B cell (primary cell): ENCODE measurements around the gene ZNRF4. TPM values are rescaled to one million over a fixed set of nuclear protein-coding genes. Genes with fewer than 3 reads are reported as not detected.
"Not testable (repeated sequence)": the region's sequence is repeated elsewhere in the genome, so short reads cannot be mapped to it uniquely, and the experiment has no call there.

Experiments used
- ATAC-seq: fragments of 200-7000 bp; cut with Tn5 transposase; one replicate; pipeline ENCODE4 v1.10.0; 2021; ENCODE audit warnings: low read depth, mild to moderate bottlenecking, moderate number of reproducible peaks, moderate library complexity
- CTCF ChIA-PET: fragments of 350-600 bp; sonication (Branson Sonifier 250); formaldehyde crosslinking; loops from one replicate; lab custom pipeline; 2021; ENCODE audit warnings: antibody characterized with exemption, inconsistent platforms; lab: Charles Lee
- POLR2A ChIA-PET: fragments of 350-600 bp; sonication (Branson Sonifier 250); formaldehyde crosslinking; loops from one replicate; lab custom pipeline; 2021; ENCODE audit warnings: antibody characterized with exemption; lab: Charles Lee
- DNase-seq: peaks from one replicate; pipeline ENCODE4 v3.0.0; 2013
- H2AFZ ChIP-seq: 2 replicates; pipeline ENCODE4 v1.6.1; 2012; ENCODE audit warnings: mild to moderate bottlenecking, low read depth, low read length; ENCODE audit not compliant: insufficient read depth, poor library complexity, severe bottlenecking
- H3K27ac ChIP-seq, 2 donors: 1 replicate in 1 of 2; 2 replicates in 1 of 2; pipeline ENCODE4 v1.5.1; 2012 to 2013; ENCODE audit warnings: low read length in 2 of 2, mild to moderate bottlenecking in 2 of 2, moderate library complexity in 1 of 2
- H3K27me3 ChIP-seq, 4 experiments: fragments of 200-600 bp in 1 of 4; sonication (generic) in 1 of 4; replicated peaks in 1 of 4; 1 replicate in 2 of 4; 2 replicates in 2 of 4; pipeline versions ENCODE4 v1.6.1 to v1.7.0; 2013 to 2016; ENCODE audit warnings: low read length in 3 of 4, mild to moderate bottlenecking in 2 of 4, mixed read lengths in 1 of 4, moderate library complexity in 1 of 4; ENCODE audit not compliant: insufficient read depth in 4 of 4, control insufficient read depth in 3 of 4; ENCODE audit errors: control extremely low read depth in 1 of 4
- H3K36me3 ChIP-seq, 2 experiments: replicated peaks in 1 of 2; 1 replicate in 1 of 2; 2 replicates in 1 of 2; pipeline versions ENCODE4 v1.6.1 to v1.7.1; 2013; ENCODE audit warnings: low read length in 1 of 2; ENCODE audit not compliant: insufficient read depth in 2 of 2, control insufficient read depth in 1 of 2; ENCODE audit errors: control extremely low read depth in 1 of 2, extremely low read depth in 1 of 2
- H3K4me1 ChIP-seq, 2 donors: fragments of 200-600 bp in 1 of 2; sonication (generic) in 1 of 2; 1 replicate in 1 of 2; 2 replicates in 1 of 2; pipeline versions ENCODE4 v1.5.1 to v1.6.1; 2013 to 2017; ENCODE audit warnings: low read length in 2 of 2; ENCODE audit not compliant: control insufficient read depth in 2 of 2, insufficient read depth in 2 of 2
- H3K4me2 ChIP-seq: replicated peaks from 2 replicates; pipeline ENCODE3; 2012; ENCODE audit warnings: mild to moderate bottlenecking, low read depth, low read length; ENCODE audit not compliant: poor library complexity, severe bottlenecking
- H3K4me3 ChIP-seq, 5 experiments: fragments of 200-600 bp in 1 of 5; sonication (generic) in 1 of 5; 1 replicate in 3 of 5; 2 replicates in 2 of 5; pipeline versions ENCODE4 v1.5.1 to v1.7.0; 2011 to 2016; ENCODE audit warnings: low read length in 4 of 5, mild to moderate bottlenecking in 4 of 5, low read depth in 2 of 5, control low read depth in 1 of 5, moderate library complexity in 1 of 5; ENCODE audit not compliant: insufficient read depth in 1 of 5; ENCODE audit errors: control extremely low read depth in 1 of 5, extremely low read depth in 1 of 5
- H3K79me2 ChIP-seq: fragments of 200-600 bp; sonication (generic); one replicate; pipeline ENCODE4 v1.6.0; 2016; ENCODE audit warnings: low read length; ENCODE audit not compliant: control insufficient read depth, insufficient read depth
- H3K9ac ChIP-seq: fragments of 200-600 bp; sonication (generic); 2 replicates; pipeline ENCODE4 v1.6.1; 2017; ENCODE audit warnings: mild to moderate bottlenecking, low read length, moderate library complexity
- H3K9me3 ChIP-seq, 3 donors: one replicate each; pipeline versions ENCODE4 v1.6.1 to v1.7.1; 2013; ENCODE audit warnings: low read length in 2 of 3; ENCODE audit not compliant: control insufficient read depth in 2 of 3, insufficient read depth in 1 of 3; ENCODE audit errors: control extremely low read depth in 1 of 3
- H4K20me1 ChIP-seq: 2 replicates; pipeline ENCODE4 v1.6.0; 2012; ENCODE audit warnings: mild to moderate bottlenecking, low read length; ENCODE audit not compliant: insufficient read depth, control insufficient read depth, poor library complexity, severe bottlenecking
- H3K27ac Mint-ChIP-seq: one replicate; pipeline ENCODE4 v1.8.0; 2021; ENCODE audit warnings: mixed read lengths
- H3K27me3 Mint-ChIP-seq: one replicate; pipeline ENCODE4 v1.8.0; 2021; ENCODE audit warnings: mixed read lengths
- H3K4me1 Mint-ChIP-seq: one replicate; pipeline ENCODE4 v1.8.0; 2021; ENCODE audit warnings: mixed read lengths
- H3K4me3 Mint-ChIP-seq: one replicate; pipeline ENCODE4 v1.8.0; 2021; ENCODE audit warnings: mixed read lengths
- H3K9me3 Mint-ChIP-seq: one replicate; pipeline ENCODE4 v1.8.0; 2022; ENCODE audit warnings: mixed read lengths; ENCODE audit not compliant: insufficient read depth
- EZH2 ChIP-seq: IDR thresholded peaks from 2 replicates; pipeline ENCODE4 v1.6.1; 2012; ENCODE audit warnings: borderline replicate concordance, low read depth, mild to moderate bottlenecking, moderate library complexity, low read length; ENCODE audit not compliant: insufficient read depth, poor library complexity, severe bottlenecking
- WGBS: methylation state at CpG from one replicate; pipeline ENCODE4 v1.1.5; 2013; ENCODE audit warnings: missing lambda C conversion rate; ENCODE audit not compliant: insufficient coverage; 5-methylcytosine and 5-hydroxymethylcytosine counted together
- intact Hi-C: fragments of 100-400 bp; cut with micrococcal nuclease; formaldehyde crosslinking; loops from one replicate; pipeline ENCODE4 v1.10.0; 2022
- polyA plus RNA-seq: library from polyadenylated mRNA; depleted of rRNA; stranded (reverse); fragments of >200 nt; gene quantifications from 2 replicates; pipeline ENCODE4 v1.2.3, GENCODE V29; 2012
- total RNA-seq, 2 donors: library from RNA; stranded (reverse); fragments of 120-200 nt in 1 of 2; gene quantifications; 1 replicate in 1 of 2; 2 replicates in 1 of 2; pipeline versions ENCODE4 v1.2.3 to v1.2.4, GENCODE V29; 2013 to 2022
- TF ChIP-seq, protein P1 (sequence below): fragments of 200-600 bp; IDR thresholded peaks from one replicate; pipeline ENCODE4 v1.8.0; 2022; ENCODE audit warnings: antibody characterized with exemption, mild to moderate bottlenecking

Gene ZNRF4
- total and polyA plus RNA-seq, 2 donors (not counting 1 experiment from before 2014, with no cell fraction given) = not detected

DNA sequence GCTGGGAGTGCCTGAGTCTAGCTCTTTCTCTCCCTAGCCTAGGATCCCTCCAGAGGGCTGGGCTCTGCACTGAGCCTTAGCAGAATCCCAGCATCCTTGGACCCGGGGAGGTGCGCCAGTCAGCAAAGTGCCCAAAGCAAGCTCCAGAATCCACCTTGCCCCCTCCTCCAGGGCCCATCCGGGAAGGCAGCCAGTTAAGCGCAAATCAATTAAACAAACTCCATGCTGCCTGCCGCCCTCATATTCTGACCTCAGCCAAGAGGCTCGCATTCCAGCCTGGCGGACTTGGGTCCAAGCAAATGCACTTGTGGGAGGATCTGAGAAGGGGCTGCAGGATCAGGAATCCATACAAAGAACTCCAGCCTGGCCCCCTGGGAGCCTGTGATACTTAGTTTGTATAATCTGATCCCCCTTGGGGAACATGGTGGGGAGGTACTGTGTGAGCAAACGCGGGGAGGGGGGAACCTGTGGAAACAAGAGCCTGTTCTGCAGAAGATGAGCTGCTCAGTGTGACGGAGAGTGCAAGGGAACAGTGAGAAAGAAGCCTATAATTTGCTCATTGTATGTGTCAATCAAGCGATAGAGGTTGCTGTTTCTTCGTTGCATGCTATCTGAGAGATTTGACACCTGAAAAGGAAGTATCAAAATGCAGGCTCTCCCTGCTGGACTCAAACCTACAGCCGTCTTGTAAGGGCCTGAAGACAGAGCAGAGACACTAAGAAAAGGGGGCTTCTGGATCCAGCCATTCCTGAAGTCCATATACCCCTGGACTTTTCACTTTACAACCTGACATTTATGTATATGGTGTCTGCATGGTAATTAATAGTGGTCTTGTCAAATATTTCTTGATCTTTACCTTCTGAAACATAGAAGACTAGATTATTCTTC lies 29.4 kb downstream of the ZNRF4 start:
- Histone ChIP-seq H3K36me3 (no peaks in the 10 kb centered on the region), H3K4me1 (no peaks in the 10 kb centered on the region), H3K79me2 (no peaks in the 10 kb centered on the region), H4K20me1 (no peaks in the 10 kb centered on the region), H2AFZ (no peak overlapping the region), H3K9me3 (peaks cover 0 to 27% (median 11%) of the 10 kb centered on the region in 3 donors), H3K4me3 (no peak overlapping the region), H3K4me2 (no peak overlapping the region), H3K9ac (no peak overlapping the region), H3K27ac (no peak overlapping the region), H3K27me3 (peaks cover 0 to 29% (median 0%) of the 10 kb centered on the region in 4 experiments)
- H3K4me3 Mint-ChIP-seq = no peak overlapping the region
- no peak for DNase-seq
- ATAC-seq = no peak
- 59% methylated on average over 8 of the region's 13 CpGs for WGBS
- intact Hi-C loops = no loop called here
- ChIA-PET CTCF (interaction anchor here (0.7 kb wide), 1 partner anchor 1698 kb away, joined by 3 read pairs; no protein-coding TSS in a partner anchor), POLR2A (no interaction called here)
- H3K27ac Mint-ChIP-seq = no peak overlapping the region
- no peaks in the 10 kb centered on the region for H3K4me1 Mint-ChIP-seq
- TF ChIP-seq EZH2 = no peak
- TF ChIP-seq, protein P1, sequence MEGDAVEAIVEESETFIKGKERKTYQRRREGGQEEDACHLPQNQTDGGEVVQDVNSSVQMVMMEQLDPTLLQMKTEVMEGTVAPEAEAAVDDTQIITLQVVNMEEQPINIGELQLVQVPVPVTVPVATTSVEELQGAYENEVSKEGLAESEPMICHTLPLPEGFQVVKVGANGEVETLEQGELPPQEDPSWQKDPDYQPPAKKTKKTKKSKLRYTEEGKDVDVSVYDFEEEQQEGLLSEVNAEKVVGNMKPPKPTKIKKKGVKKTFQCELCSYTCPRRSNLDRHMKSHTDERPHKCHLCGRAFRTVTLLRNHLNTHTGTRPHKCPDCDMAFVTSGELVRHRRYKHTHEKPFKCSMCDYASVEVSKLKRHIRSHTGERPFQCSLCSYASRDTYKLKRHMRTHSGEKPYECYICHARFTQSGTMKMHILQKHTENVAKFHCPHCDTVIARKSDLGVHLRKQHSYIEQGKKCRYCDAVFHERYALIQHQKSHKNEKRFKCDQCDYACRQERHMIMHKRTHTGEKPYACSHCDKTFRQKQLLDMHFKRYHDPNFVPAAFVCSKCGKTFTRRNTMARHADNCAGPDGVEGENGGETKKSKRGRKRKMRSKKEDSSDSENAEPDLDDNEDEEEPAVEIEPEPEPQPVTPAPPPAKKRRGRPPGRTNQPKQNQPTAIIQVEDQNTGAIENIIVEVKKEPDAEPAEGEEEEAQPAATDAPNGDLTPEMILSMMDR = no peak
- peaks cover 31% of the 10 kb centered on the region for H3K27me3 Mint-ChIP-seq
- H3K9me3 Mint-ChIP-seq = peaks cover 4% of the 10 kb centered on the region

DNA sequence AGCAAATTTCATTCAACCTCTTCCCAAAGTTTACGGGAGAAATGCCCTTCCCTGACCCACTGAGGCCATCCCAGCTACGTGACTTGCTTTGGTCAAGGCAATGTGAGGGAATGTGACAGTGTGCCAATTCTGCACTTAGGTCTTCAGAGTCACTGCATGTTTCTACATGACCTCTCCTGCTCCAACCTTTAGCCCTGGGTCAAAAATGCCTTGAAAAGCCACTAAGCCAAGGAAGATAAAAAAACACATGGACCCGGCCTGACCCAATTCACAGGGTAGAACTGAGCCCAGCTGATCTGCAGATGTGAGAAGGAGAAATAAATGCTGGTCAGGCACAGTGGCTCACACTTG lies 30.0 kb downstream of the ZNRF4 start:
- Mint-ChIP-seq H3K4me3 (no peak overlapping the region), H3K9me3 (peaks cover 4% of the 10 kb centered on the region), H3K27ac (no peak overlapping the region), H3K4me1 (no peaks in the 10 kb centered on the region), H3K27me3 (peaks cover 32% of the 10 kb centered on the region)
- Histone ChIP-seq H3K9ac (no peak overlapping the region), H2AFZ (no peak overlapping the region), H3K36me3 (no peaks in the 10 kb centered on the region), H3K79me2 (no peaks in the 10 kb centered on the region), H3K4me3 (no peak overlapping the region), H3K4me1 (no peaks in the 10 kb centered on the region), H3K27ac (no peak overlapping the region), H4K20me1 (no peaks in the 10 kb centered on the region), H3K9me3 (peaks cover 0 to 22% (median 11%) of the 10 kb centered on the region in 3 donors), H3K27me3 (peaks cover 0 to 31% (median 0%) of the 10 kb centered on the region in 4 experiments), H3K4me2 (no peak overlapping the region)
- CTCF ChIA-PET = no interaction called here
- WGBS = 63% methylated on average over 1 of the region's 3 CpGs
- DNase-seq (no peak), ATAC-seq (no peak)
- POLR2A ChIA-PET = no interaction called here
- intact Hi-C loops = no loop called here
- no peak for TF ChIP-seq EZH2
- TF ChIP-seq, protein P1 = no peak

DNA sequence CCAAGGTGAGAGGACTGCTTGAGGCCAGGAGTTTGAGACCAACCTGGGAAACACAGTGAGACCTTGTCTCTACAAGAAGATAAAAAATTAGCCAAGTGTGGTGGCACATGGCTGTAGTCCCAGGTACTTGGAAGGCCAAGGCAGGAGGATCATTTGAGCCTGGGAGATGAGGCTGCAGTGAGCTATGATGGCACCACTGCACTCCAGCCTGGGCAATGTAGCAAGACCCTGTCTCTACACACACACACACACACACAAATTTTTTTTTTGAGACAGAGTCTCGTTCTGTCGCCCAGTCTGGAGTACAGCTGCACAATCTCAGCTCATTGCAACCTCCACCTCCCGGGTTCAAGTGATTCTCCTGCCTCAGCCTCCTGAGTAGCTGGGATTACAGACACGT lies 30.4 kb downstream of the ZNRF4 start:
- H3K79me2 ChIP-seq, H3K4me3 Mint-ChIP-seq, H3K4me1 ChIP-seq, H3K4me2 ChIP-seq, H3K27ac Mint-ChIP-seq, H3K9me3 Mint-ChIP-seq, H3K36me3 ChIP-seq, CTCF ChIA-PET, POLR2A ChIA-PET, H3K4me3 ChIP-seq, ATAC-seq, intact Hi-C loops, H3K27ac ChIP-seq, DNase-seq, H2AFZ ChIP-seq, H3K4me1 Mint-ChIP-seq, H3K9ac ChIP-seq, H4K20me1 ChIP-seq: not testable (repeated sequence)
- Histone ChIP-seq H3K9me3 (peaks cover 0 to 18% (median 11%) of the 10 kb centered on the region in 3 donors), H3K27me3 (peaks cover 0 to 29% (median 0%) of the 10 kb centered on the region in 4 experiments)
- H3K27me3 Mint-ChIP-seq = peaks cover 33% of the 10 kb centered on the region
- WGBS = no CpG with 5 or more reads among the region's 4 CpGs
